Stimulated activated naive CD8-positive, alpha-beta T cell treated with anti-CD3 and anti-CD28 coated beads, Interleukin-15, Interleukin-2, amounts not matched to agents 100 U/mL and 50 U/mL, for 24 hours (primary cell): Measurements from ENCODE around the gene SKAP2.

Source experiments
- ATAC-seq: fragments of 150-1000 bp; cut with Tn5 transposase; one replicate; pipeline ENCODE4 v1.10.0; 2021
- DNase-seq: peaks from one replicate; pipeline ENCODE4 v3.0.0; 2021

The SKAP2 gene

DNA sequence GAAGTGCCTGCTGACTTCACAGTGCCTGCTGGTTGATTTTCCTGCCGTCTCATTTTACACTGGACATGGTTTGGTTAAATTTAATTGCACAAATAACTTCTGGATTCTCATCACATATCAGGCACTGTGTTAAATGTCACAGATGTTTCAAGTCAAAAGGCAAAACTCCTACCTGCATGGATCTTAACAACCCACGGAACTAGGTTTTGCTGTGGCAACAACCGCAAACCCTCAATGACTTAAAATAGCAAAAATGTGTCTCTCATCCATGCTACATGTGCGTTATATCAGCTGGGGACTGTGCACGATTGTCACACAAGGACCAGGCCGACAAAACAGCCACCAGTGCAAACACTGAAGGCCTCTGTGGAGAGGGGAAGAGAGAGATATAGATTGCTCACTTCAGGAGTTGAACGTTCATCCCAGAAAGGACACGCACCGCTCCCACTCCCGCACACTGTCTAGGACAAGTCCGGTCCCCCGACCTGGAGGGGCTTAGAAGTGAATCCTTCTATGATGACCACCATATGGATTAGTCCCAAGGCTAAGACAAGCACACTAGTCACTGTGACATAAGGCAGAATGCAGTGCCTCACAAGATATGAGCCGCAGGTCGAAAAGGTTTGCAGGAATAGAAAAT lies 233.3 kb downstream of the SKAP2 start:
- ATAC-seq (no peak), DNase-seq (no peak)

DNA sequence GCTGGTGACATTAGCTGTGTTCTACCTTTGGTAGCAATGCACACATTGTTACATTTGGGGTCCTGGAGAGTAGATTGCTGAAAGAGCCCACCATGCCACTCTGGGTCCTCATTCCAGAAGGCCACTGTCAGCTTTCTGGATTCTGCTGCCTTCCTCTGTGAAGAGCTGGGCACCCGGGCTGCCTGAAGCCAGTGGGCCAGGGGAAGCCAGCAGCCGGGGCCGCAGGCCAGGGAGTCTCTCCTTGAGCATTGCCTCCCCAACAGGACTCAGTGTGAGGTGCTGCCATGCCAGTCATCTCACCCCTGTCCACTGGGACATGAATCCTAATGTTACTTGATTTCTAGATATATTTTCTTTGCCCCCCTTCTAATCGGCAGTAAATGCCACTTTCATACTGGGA lies 234.0 kb downstream of the SKAP2 start:
- DNase-seq (no peak), ATAC-seq (no peak)

DNA sequence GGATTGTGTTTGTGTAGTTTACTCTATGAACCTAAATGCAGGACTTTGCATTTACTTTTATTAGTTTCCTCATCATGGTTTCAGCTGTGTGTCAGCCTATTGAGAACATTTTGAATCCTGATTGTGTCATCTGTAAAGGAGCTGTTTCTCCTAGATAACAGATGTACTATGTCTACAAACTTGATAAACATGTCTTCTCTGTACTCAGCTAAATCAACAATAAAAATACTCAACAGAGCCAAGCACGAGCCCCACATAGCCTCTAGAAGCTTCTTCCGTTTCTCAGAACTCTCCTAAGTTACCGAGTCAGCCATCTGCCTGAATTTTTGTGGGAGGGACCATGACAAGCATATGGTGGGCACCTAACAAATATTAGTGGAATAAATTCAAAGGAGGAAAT lies 234.7 kb downstream of the SKAP2 start:
- ATAC-seq (no peak), DNase-seq (no peak)

DNA sequence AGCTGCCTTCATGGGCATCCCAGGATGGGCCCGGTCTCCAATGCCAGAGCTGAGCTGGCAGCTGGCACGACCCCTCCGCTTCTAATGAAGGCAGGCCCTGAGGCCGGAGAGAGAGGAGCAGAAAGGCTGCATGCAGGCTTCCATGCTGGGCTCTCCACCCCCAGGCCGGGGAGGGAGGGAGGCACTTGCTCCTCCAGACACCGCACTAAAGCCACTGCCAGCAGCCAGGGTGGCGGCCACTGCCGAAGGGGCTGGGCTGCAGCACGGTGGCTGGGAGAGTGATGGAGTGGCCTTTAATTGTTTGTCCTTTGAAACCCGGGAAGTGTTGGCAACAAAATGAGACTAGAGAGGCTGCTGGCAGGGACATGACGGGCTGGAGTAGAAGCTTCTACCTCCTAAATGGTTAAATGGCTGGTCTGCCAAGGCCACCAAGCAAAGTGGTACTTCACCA lies 236.5 kb downstream of the SKAP2 start:
- no peak for ATAC-seq

DNA sequence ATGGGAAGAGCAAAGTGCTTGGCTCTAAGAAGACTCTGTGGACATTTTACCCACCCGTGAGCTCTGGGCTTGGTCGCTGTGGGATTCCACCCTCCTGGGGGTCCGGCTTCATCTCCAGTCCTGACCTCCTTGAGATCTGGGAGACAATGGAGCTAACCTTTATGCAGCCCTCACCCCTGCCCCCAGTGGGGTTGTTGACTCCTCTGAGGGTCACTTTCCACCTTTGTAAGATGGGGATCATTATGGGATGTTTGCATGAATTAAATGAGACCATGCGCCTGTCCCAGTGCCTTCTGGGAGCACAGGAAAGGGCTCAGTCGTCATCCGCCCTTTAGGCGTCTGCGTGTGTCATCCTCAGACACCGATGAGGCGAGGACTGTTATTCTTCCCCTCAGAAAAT lies 237.2 kb downstream of the SKAP2 start:
- no peak for DNase-seq
- no peak for ATAC-seq

More for the DNA sequence above, 236.5 kb downstream of the SKAP2 start:
- no peak for DNase-seq

DNA sequence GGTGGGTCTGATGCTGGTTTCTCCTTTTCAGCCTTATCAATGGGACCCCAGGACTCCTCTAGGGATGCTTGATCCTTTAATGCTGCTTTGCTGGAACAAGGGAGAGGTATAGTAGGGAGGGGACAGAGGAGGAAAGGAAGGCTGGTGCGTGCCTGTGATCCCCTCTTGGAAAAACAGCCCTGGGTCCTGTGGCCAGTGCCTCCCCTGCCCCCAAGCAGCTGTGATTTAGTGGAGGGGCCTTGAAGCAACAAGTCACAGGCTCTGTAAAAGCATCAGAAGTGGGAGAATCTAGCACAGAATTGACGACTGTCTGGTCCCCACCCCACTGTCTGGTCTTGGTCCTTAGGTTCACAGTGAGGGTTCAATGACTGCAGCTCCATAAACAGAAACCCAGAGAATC lies 237.7 kb downstream of the SKAP2 start:
- no peak for DNase-seq
- no peak for ATAC-seq

DNA sequence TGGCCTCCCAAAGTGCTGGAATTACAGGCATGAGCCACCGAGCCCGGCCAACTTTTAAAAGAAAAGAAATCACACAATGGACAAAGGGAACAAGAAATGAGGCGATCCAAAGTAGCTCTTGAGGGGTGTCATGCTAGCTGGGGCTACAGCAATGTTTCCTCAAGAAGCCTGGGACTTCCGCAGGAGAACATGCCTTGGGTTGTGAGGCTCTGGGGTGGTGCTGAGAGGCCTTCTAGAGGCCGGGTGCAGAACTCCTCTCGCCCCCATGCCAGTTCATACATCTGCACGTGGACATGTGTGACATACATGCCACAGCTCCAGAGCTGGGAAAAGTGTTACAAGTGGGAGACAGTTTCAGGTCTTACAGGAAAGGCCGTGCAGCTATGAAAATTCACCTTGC lies 238.2 kb downstream of the SKAP2 start:
- ATAC-seq (no peak), DNase-seq (no peak)

DNA sequence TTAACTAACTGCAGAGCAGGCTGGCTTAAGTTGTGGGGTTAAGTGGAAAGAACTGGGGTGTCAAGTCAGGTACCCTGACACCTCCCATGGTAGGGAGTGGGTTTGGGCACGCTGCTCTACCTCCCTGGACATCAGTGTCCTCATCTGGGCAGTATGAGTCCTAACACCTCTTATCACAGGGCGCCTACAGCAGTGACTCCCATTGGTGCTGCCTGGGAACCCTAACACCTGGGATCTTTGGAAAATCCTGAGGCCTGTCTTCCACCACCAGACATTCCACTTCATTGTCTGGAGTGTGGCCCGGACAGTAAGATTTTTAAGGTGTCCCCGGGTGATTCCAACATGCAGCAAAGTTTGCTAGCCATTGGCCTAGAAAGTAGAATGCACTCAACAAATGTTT lies 239.1 kb downstream of the SKAP2 start:
- DNase-seq (no peak), ATAC-seq (no peak)

DNA sequence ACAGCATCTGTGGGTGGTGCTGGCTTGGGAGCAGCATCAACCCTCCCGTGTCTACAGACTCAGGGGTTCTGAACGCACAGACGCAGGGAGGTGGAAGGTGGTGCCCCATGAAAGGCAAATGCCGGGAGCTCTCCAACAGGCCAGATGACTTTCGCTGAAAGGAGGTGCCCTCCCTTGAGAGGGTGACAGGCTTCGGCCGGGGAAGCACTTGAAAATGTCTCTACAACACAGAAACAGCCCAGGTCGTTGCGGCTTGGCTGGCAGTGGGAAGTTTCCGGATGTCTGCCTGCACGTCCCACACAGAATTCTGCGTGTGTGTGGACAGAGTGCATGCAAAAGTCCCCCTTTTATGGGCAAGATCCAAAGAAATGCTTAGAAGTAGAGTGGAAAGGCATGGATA lies 239.6 kb downstream of the SKAP2 start:
- DNase-seq: no peak
- ATAC-seq: no peak

DNA sequence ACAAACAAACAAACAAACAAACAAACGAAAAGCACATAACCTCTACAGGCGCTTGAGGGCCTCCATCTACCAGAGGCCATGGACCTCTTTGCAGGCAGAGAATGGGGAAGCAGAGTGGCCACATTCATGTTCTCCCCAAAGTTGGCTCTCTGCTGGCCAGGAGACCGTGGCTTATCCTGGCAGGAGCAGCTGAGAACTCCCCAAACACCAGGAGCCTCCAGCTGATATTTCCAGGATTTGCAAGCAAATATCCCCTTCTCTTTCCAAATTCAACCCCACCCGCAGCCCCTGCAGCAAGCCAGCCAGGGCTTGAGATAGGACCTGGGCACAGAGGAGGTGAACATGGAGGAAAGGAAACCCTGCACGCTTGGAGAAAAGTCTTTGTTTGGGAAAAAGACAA lies 240.0 kb downstream of the SKAP2 start:
- ATAC-seq: no peak
- no peak for DNase-seq

DNA sequence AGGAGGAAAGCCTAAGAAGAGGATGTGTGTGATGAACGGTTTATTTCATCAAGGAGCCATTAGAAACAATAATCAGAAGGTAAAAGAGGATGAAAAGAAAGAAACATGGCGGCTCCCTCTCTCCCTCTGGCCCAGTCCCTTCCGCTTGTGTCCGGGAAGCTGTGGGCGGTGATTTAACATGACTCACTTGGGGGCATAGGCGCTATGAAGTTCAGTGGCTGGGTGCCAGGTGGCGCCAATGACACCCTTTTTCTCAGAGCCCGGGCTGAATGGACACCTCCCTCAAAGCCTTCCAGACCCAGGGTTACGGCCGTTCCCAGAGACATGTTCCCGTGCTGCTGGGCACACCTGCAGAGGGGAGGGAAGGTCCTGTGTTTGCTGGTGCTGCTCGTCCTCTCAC lies 244.0 kb downstream of the SKAP2 start:
- ATAC-seq: no peak
- peak; percentile 5 for DNase-seq

DNA sequence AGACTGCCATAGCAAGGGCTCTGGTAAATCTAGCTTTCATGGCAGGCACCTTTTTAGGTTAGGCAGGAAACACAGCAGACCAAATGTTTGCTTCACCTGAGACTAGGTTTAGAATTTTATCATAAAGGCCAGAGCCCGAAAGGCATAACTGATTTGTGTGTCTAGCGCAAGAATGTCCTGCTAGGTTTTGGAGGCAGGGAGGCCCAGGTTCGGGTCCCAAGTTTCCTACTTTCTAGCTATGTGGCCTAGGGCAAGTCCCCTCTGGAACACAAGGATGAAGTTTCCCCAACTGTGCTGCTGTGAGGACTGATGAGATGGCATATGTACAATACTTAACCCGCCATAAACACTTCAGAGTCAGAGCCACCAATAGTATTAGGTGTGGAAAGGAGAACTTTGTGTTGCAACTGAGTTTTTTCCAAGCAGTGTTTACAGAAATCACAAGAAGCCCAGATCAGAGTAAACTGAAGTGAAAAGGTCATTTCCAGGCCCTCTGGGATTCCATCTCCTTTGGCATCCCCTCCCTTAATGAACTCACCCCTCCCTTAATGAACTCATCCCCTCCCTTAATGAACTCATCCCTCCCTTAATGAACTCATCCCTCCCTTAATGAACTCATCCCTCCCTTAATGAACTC lies 244.9 kb downstream of the SKAP2 start:
- no peak for ATAC-seq
- no peak for DNase-seq

DNA sequence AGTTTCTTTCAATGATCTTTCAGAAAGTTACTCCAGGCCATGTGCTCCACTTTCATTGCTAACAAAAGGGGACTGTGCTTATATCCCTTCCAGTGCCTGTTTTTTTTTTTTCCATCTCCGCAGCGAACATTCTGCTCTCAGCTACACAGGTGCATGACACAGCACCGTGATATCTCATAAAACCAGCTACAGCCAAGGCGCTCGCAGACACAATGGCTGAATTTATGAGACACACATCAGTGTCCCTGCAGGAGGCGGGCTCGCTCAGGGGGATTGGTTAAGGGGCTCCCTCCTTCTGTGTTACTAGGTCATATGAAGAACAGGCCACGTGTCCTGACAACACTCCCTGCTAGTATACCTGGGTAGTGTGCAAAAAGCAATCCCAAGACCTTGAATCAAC lies 245.5 kb downstream of the SKAP2 start:
- ATAC-seq: no peak

DNA sequence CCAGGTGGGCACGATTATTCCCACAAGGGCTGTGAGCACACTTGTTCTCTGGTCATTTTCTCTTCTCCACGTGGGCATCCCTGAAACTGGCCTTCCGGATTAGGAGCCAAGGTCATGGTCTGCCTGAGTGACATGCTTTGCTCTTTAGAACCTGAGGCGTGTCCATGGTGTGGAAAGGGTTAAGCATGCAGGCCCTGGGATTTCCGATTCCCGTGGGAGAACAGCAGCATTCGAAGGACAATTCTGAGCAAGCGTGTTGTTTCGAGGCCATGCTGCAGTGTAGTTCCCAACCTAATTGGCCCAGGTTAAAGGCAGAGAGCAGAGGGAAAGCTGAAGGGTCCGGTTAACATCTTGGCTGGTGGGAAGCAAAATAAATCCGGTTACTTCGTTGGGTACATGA lies 245.9 kb downstream of the SKAP2 start:
- no peak for ATAC-seq
- DNase-seq: no peak

More for the DNA sequence above, 245.5 kb downstream of the SKAP2 start:
- DNase-seq: no peak
